ENCODE measurements around the gene FAM78A.

The FAM78A gene

GRCh38 chr9:131276094-131276888 is at the start of gene FAM78A:
TSS of gene FAM78A (minus strand) at chr9:131276510. CDS start at chr9:131276179, 331 bp downstream.
- DNase-seq (ENCODE audit: low spot score): peak; percentile 34

GRCh38 chr9:131324736-131325679 is 48.7 kb upstream of the FAM78A start:
- DNase-seq (ENCODE audit: low spot score): no peak

GRCh38 chr9:131323629-131324028 is 47.3 kb upstream of the FAM78A start:
- no peak for DNase-seq (ENCODE audit: low spot score)

- DNase-seq (ENCODE audit: low spot score): no peak
Observed at GRCh38 chr9:131320031-131320685, 43.8 kb upstream of the FAM78A start.

- no peak for DNase-seq (ENCODE audit: low spot score)
Observed at GRCh38 chr9:131319486-131319885, 43.2 kb upstream of the FAM78A start.

GRCh38 chr9:131318231-131319085 is 42.1 kb upstream of the FAM78A start:
- no peak for DNase-seq (ENCODE audit: low spot score)

- DNase-seq (ENCODE audit: low spot score): no peak
Observed at GRCh38 chr9:131312822-131313770, 36.8 kb upstream of the FAM78A start.

- DNase-seq (ENCODE audit: low spot score): no peak
Observed at GRCh38 chr9:131312246-131312645, 35.9 kb upstream of the FAM78A start.

GRCh38 chr9:131310833-131311554 is 34.7 kb upstream of the FAM78A start:
- no peak for DNase-seq (ENCODE audit: low spot score)

GRCh38 chr9:131309530-131310276 is 33.4 kb upstream of the FAM78A start:
- DNase-seq (ENCODE audit: low spot score): no peak

GRCh38 chr9:131308906-131309529 is 32.7 kb upstream of the FAM78A start:
- DNase-seq (ENCODE audit: low spot score): no peak

- no peak for DNase-seq (ENCODE audit: low spot score)
Observed at GRCh38 chr9:131308452-131308851, 32.1 kb upstream of the FAM78A start.

- DNase-seq (ENCODE audit: low spot score): no peak
Observed at GRCh38 chr9:131307974-131308373, 31.7 kb upstream of the FAM78A start.

GRCh38 chr9:131306397-131307004 is 30.2 kb upstream of the FAM78A start:
- DNase-seq (ENCODE audit: low spot score): no peak

- DNase-seq (ENCODE audit: low spot score): no peak
Observed at GRCh38 chr9:131304676-131305355, 28.5 kb upstream of the FAM78A start.

GRCh38 chr9:131303381-131304321 is 27.3 kb upstream of the FAM78A start:
- DNase-seq (ENCODE audit: low spot score): no peak

Data from AG08395 (cell line).